GM19035 (cell line): ENCODE data around the gene PDCL3.

Experiments used
- ATAC-seq: cut with Tn5 transposase; IDR thresholded peaks from one replicate; pipeline ENCODE4 v1.9.1; 2021; ENCODE audit not compliant: unreplicated experiment

PDCL3 gene

GRCh38 chr2:100611079-100612029 lies 48.6 kb downstream of the PDCL3 start:
- ATAC-seq, result no peak

GRCh38 chr2:100612388-100613000 lies 49.7 kb downstream of the PDCL3 start:
- no peak for ATAC-seq

GRCh38 chr2:100613719-100614118 lies 50.9 kb downstream of the PDCL3 start:
- ATAC-seq, result no peak

GRCh38 chr2:100614455-100615000 lies 51.7 kb downstream of the PDCL3 start:
- ATAC-seq, result no peak

GRCh38 chr2:100615471-100615870 lies 52.7 kb downstream of the PDCL3 start:
- no peak for ATAC-seq

GRCh38 chr2:100615886-100616285 lies 53.1 kb downstream of the PDCL3 start:
- no peak for ATAC-seq

GRCh38 chr2:100616841-100617390 lies 54.1 kb downstream of the PDCL3 start:
- ATAC-seq, result no peak

GRCh38 chr2:100619951-100620350 lies 57.2 kb downstream of the PDCL3 start:
- no peak for ATAC-seq

GRCh38 chr2:100620481-100620880 lies 57.7 kb downstream of the PDCL3 start:
- no peak for ATAC-seq

GRCh38 chr2:100621371-100621951 lies 58.7 kb downstream of the PDCL3 start:
- ATAC-seq, result no peak

GRCh38 chr2:100623033-100623715 lies 60.4 kb downstream of the PDCL3 start:
- no peak for ATAC-seq

GRCh38 chr2:100623930-100624329 lies 61.1 kb downstream of the PDCL3 start:
- ATAC-seq, result no peak

GRCh38 chr2:100624536-100624935 lies 61.7 kb downstream of the PDCL3 start:
- ATAC-seq, result no peak

- no peak for ATAC-seq
Measured at GRCh38 chr2:100625717-100626116, 62.9 kb downstream of the PDCL3 start.
